ENCODE results near the gene PROS1.
"Not testable (repeated sequence)": the region's sequence is repeated elsewhere in the genome, so short reads cannot be mapped to it uniquely, and the experiment has no call there.

Gene PROS1

DNA sequence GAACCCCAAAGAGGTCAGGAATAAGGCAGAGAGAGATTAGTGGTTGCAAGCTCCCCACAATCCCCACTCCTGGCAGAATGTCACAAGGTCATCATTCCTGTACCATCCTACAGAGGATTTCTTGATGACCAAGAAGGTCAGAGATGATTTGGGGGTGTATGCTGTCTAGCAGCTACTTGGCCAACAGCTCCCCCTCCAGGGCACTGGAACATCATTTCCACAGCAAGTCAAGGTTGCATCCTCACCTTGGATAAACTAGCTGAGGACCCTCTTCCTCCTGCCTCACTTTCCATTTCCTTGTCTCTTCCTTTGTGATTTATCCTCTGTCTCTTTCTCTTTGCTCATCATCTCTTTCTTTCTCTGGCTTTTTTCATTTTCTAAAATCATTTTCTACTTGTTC, 106.3 kb downstream of the PROS1 start:
- DNase-seq, result peak; percentile 6

GRCh38 chr3:93861017-93861416, 112.7 kb downstream of the PROS1 start:
- no peak for DNase-seq

DNA sequence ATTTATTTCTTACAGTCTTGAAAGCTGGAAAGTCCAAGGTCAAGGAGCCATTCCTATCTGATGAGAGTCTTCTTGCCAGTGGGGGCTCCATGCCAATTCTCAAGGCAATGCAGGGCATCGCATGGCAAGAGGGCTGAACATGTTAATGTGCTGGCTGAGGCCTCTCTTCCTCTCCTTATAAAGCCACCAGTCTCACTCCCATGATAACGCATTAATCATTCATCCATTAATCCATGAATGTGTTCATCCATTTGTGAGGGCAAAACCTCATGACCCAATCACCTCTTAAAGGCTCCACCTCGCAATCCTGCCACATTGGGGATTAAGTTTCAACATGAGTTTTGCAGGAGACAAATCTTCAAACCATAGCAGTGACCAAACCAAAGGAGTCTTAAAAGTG, 118.3 kb downstream of the PROS1 start:
- DNase-seq, result peak; percentile 18

GRCh38 chr3:93852228-93852627, 121.5 kb downstream of the PROS1 start:
- not testable (repeated sequence) for DNase-seq

- peak; percentile 91 for DNase-seq
Measured at GRCh38 chr3:93843981-93844380, 129.7 kb downstream of the PROS1 start.

DNA sequence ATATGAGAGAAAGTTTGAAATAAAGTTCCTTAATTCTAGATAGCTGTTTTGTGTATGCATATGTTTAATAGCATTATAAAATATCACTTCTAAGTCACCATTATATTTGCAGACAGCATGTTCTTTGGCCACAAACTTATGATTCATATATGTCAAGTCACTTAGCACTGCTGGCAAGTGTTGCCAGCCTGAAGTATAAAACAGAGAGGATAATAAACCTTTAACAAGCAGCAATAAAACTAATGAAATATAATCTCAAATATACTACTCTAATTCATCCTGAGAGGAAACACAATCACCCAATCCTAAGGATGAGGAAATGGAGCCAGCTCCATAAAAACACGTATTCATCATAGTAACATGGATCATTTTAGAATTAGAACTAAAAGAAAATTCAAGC, 134.5 kb downstream of the PROS1 start:
- not testable (repeated sequence) for DNase-seq

All from HCEC 1CT (cell line).